ENCODE data around the gene TATDN2.

TATDN2 gene

GRCh38 chr3:10247679-10248183, 528 bp upstream of the TATDN2 start:
- no peak for ATAC-seq
- TF ChIP-seq ZFP3 (CRISPR knock-in tag; IDR thresholded peaks at IDR 0.05) (no peak), CSRNP3 (CRISPR knock-in tag; IDR thresholded peaks at IDR 0.05) (no peak), PPARA (CRISPR knock-in tag; IDR thresholded peaks at IDR 0.05; ENCODE audit: borderline replicate concordance) (no peak), ZNF8 (CRISPR knock-in tag; IDR thresholded peaks at IDR 0.05) (no peak), OSR1 (CRISPR knock-in tag; IDR thresholded peaks at IDR 0.05) (no peak), ZFP30 (CRISPR knock-in tag; IDR thresholded peaks at IDR 0.05) (no peak), POU6F1 (CRISPR knock-in tag; IDR thresholded peaks at IDR 0.05; ENCODE audit: borderline replicate concordance, low read depth) (no peak), TSHZ2 (CRISPR knock-in tag; IDR thresholded peaks at IDR 0.05) (no peak), SNAI2 (CRISPR knock-in tag; IDR thresholded peaks at IDR 0.05) (no peak), ZNF70 (CRISPR knock-in tag; IDR thresholded peaks at IDR 0.05) (no peak)

GRCh38 chr3:10248984-10249748, 907 bp downstream of the TATDN2 start:
- TF ChIP-seq PATZ1 (CRISPR knock-in tag; IDR thresholded peaks at IDR 0.05; ENCODE audit: borderline replicate concordance): no peak
- no peak for TF ChIP-seq ZFP3 (CRISPR knock-in tag; IDR thresholded peaks at IDR 0.05)
- no peak for TF ChIP-seq BACH2 (CRISPR knock-in tag; IDR thresholded peaks at IDR 0.05; ENCODE audit: borderline replicate concordance)
- no peak for TF ChIP-seq TOX (CRISPR knock-in tag; IDR thresholded peaks at IDR 0.05; ENCODE audit: borderline replicate concordance)
- no peak for TF ChIP-seq CSDC2 (CRISPR knock-in tag; IDR thresholded peaks at IDR 0.05)
- TF ChIP-seq ZC3H10 (CRISPR knock-in tag; IDR thresholded peaks at IDR 0.05): no peak
- TF ChIP-seq SNAI2 (CRISPR knock-in tag; IDR thresholded peaks at IDR 0.05): no peak
- no peak for TF ChIP-seq PPARA (CRISPR knock-in tag; IDR thresholded peaks at IDR 0.05; ENCODE audit: borderline replicate concordance)
- TF ChIP-seq ZNF70 (CRISPR knock-in tag; IDR thresholded peaks at IDR 0.05): no peak
- TF ChIP-seq TSHZ2 (CRISPR knock-in tag; IDR thresholded peaks at IDR 0.05): no peak
- no peak for TF ChIP-seq RARB (CRISPR knock-in tag; IDR thresholded peaks at IDR 0.05)
- no peak for TF ChIP-seq CSRNP3 (CRISPR knock-in tag; IDR thresholded peaks at IDR 0.05)
- TF ChIP-seq ESRRG (CRISPR knock-in tag; IDR thresholded peaks at IDR 0.05): no peak
- no peak for TF ChIP-seq ZFP30 (CRISPR knock-in tag; IDR thresholded peaks at IDR 0.05)
- TF ChIP-seq OSR1 (CRISPR knock-in tag; IDR thresholded peaks at IDR 0.05): no peak
- TF ChIP-seq TCF4 (CRISPR knock-in tag; IDR thresholded peaks at IDR 0.05; ENCODE audit: borderline replicate concordance): no peak
- no peak for TF ChIP-seq ARNTL (CRISPR knock-in tag; IDR thresholded peaks at IDR 0.05; ENCODE audit: borderline replicate concordance, low read depth)
- TF ChIP-seq ZNF8 (CRISPR knock-in tag; IDR thresholded peaks at IDR 0.05): no peak
- peak; percentile 38 for ATAC-seq

Measured in SK-N-SH treated with all-trans-retinoic acid at 6 μM for 48 hours (cell line).